Measurements from ENCODE around the gene SGK1. TPM values are rescaled to one million over a fixed set of nuclear protein-coding genes. Genes with fewer than 3 reads are reported as not detected.
"Not testable (repeated sequence)": the region's sequence is repeated elsewhere in the genome, so short reads cannot be mapped to it uniquely, and the experiment has no call there.

SGK1 gene
- polyA plus RNA-seq, 2 of the 4 experiments (the other 2 are of a cell fraction): 41.3 to 131 TPM

DNA sequence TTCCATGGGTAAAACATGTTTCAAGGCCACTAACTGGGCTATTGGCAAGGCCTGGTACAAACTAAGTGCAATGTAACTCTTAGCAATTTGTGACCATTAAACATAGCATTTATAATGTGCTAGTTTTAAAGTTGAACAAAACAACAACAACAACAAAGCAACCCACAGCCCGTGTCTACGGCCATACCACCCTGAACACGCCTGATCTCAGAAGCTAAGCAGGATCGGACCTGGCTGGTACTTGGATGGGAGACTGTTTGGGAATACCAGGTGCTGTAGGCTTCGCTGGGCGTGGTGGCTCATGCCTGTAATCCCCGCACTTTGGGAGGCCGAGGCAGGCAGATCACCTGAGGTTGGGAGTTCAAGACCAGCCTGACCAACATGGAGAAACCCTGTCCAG, 61.0 kb downstream of the SGK1 start:
- POLR2A ChIA-PET: no interaction called here
- CTCF ChIA-PET: no interaction called here
- Histone ChIP-seq H3K4me1 (no peaks in the 10 kb centered on the region), H3K4me2 (no peak overlapping the region), H3K27ac (no peak overlapping the region), H3K9me3 (no peaks in the 10 kb centered on the region), H3K4me3 (no peak overlapping the region)
- FAIRE-seq (no peak), DNase-seq (ENCODE audit: low read depth in 1 of 2, low spot score in 1 of 2) (no peak), ATAC-seq (no peak)
- WGBS (ENCODE audit: missing lambda C conversion rate): 85% methylated on average over 4 of the region's 8 CpGs
- TF ChIP-seq FOXS1 (CRISPR knock-in tag; IDR thresholded peaks at IDR 0.05) (no peak), RNF2 (IDR thresholded peaks at IDR 0.05; ENCODE audit: borderline replicate concordance, low read depth) (no peak), GATA3 (IDR thresholded peaks at IDR 0.05; ENCODE audit: borderline replicate concordance) (no peak), HOXA7 (CRISPR knock-in tag; IDR thresholded peaks at IDR 0.05) (no peak), HEYL (CRISPR knock-in tag; IDR thresholded peaks at IDR 0.05) (no peak), HOXB13 (CRISPR knock-in tag; IDR thresholded peaks at IDR 0.05; ENCODE audit: low read depth) (no peak), ZNF302 (CRISPR knock-in tag; IDR thresholded peaks at IDR 0.05) (no peak), NPAS2 (CRISPR knock-in tag; IDR thresholded peaks at IDR 0.05; ENCODE audit: borderline replicate concordance) (no peak), HOXB5 (CRISPR knock-in tag; IDR thresholded peaks at IDR 0.05) (no peak), CBX2 (IDR thresholded peaks at IDR 0.05; ENCODE audit: borderline replicate concordance, low read depth) (no peak), NFE2L2 (conservative IDR thresholded peaks at IDR 0.05; ENCODE audit: low read length) (no peak), SMC3 (IDR thresholded peaks at IDR 0.05) (no peak), POLR2A (IDR thresholded peaks at IDR 0.05; ENCODE audit: low read length) (no peak), HDAC2 (IDR thresholded peaks at IDR 0.05) (no peak)
- TF ChIP-seq, protein P1, sequence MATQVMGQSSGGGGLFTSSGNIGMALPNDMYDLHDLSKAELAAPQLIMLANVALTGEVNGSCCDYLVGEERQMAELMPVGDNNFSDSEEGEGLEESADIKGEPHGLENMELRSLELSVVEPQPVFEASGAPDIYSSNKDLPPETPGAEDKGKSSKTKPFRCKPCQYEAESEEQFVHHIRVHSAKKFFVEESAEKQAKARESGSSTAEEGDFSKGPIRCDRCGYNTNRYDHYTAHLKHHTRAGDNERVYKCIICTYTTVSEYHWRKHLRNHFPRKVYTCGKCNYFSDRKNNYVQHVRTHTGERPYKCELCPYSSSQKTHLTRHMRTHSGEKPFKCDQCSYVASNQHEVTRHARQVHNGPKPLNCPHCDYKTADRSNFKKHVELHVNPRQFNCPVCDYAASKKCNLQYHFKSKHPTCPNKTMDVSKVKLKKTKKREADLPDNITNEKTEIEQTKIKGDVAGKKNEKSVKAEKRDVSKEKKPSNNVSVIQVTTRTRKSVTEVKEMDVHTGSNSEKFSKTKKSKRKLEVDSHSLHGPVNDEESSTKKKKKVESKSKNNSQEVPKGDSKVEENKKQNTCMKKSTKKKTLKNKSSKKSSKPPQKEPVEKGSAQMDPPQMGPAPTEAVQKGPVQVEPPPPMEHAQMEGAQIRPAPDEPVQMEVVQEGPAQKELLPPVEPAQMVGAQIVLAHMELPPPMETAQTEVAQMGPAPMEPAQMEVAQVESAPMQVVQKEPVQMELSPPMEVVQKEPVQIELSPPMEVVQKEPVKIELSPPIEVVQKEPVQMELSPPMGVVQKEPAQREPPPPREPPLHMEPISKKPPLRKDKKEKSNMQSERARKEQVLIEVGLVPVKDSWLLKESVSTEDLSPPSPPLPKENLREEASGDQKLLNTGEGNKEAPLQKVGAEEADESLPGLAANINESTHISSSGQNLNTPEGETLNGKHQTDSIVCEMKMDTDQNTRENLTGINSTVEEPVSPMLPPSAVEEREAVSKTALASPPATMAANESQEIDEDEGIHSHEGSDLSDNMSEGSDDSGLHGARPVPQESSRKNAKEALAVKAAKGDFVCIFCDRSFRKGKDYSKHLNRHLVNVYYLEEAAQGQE (IDR thresholded peaks at IDR 0.05): no peak
- TF ChIP-seq, protein P2, sequence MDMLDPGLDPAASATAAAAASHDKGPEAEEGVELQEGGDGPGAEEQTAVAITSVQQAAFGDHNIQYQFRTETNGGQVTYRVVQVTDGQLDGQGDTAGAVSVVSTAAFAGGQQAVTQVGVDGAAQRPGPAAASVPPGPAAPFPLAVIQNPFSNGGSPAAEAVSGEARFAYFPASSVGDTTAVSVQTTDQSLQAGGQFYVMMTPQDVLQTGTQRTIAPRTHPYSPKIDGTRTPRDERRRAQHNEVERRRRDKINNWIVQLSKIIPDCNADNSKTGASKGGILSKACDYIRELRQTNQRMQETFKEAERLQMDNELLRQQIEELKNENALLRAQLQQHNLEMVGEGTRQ (IDR thresholded peaks at IDR 0.05): no peak

DNA sequence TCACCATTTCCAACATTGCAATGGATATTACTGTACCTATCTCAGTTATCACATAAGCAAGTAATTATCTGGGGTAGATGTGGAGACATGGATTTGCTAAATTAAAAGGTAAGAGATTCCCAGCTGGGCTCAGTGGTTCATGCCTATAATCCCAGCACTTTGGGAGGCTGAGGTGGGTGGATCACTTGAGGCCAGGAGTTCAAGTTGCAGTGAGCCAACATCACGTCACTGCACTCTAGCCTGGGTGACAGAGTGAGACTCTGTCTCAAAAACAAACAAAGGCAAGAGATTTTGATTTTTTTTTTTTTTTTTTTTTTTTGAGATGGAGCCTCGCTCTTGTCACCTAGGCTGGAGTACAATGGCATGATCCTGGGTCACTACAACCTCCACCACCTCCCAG, 62.6 kb downstream of the SGK1 start:
- H3K4me2 ChIP-seq; H3K9me3 ChIP-seq; CTCF ChIA-PET; H3K4me1 ChIP-seq; FAIRE-seq; ATAC-seq; H3K27ac ChIP-seq; DNase-seq (ENCODE audit: low read depth in 1 of 2, low spot score in 1 of 2); H3K4me3 ChIP-seq: not testable (repeated sequence)
- WGBS (ENCODE audit: missing lambda C conversion rate): 100% methylated on average over 2 of the region's 2 CpGs
- POLR2A ChIA-PET: interaction anchor here (0.7 kb wide), 1 partner anchor 22 kb away, joined by 3 read pairs; no protein-coding TSS in a partner anchor

DNA sequence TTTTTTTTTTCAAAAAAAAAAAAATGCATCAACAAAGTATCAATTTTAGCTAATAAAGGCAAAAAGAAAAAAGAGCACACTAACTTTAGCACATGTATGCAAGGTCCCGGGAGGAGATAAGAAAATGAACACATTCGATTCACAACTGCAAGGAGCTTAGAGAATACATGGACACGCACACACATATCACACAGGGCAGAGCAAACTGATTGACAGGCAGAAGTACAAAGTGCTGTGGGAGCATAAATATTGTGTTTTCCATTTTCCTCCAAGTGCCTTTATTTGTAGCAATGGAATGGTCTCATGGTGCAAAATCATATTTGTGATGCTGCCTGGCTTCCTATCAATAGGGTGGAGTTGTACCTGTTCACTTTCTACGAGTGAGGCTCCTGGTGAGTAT, 63.8 kb downstream of the SGK1 start:
- TF ChIP-seq SMC3 (IDR thresholded peaks at IDR 0.05): no peak
- no peak for TF ChIP-seq CHD2 (IDR thresholded peaks at IDR 0.05; ENCODE audit: low read length, partially characterized antibody)
- no peak for TF ChIP-seq FOXS1 (CRISPR knock-in tag; IDR thresholded peaks at IDR 0.05)
- no peak for TF ChIP-seq POLR2AphosphoS2 (conservative IDR thresholded peaks at IDR 0.05; ENCODE audit: low read length)
- TF ChIP-seq, protein P3, sequence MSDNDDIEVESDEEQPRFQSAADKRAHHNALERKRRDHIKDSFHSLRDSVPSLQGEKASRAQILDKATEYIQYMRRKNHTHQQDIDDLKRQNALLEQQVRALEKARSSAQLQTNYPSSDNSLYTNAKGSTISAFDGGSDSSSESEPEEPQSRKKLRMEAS (IDR thresholded peaks at IDR 0.05): no peak
- TF ChIP-seq, protein P2 (IDR thresholded peaks at IDR 0.05): no peak
- Histone ChIP-seq H3K4me3 (no peak overlapping the region), H3K27ac (no peak overlapping the region), H3K4me1 (peaks cover 17% of the 10 kb centered on the region), H3K4me2 (no peak overlapping the region), H3K9me3 (no peaks in the 10 kb centered on the region)
- POLR2A ChIA-PET: no interaction called here
- CTCF ChIA-PET: interaction anchor here (1.0 kb wide), 1 partner anchor 70 kb away, joined by 3 read pairs; no protein-coding TSS in a partner anchor
- ATAC-seq (no peak), FAIRE-seq (no peak), DNase-seq (ENCODE audit: low read depth in 1 of 2, low spot score in 1 of 2) (no peak)
- WGBS (ENCODE audit: missing lambda C conversion rate): 95% methylated on average over 4 of the region's 4 CpGs
